ENCODE data around the gene XDH.

Gene XDH

GRCh38 chr2:31366733-31367132, 47.8 kb downstream of the XDH start:
- FAIRE-seq (no peak), DNase-seq (ENCODE audit: insufficient read length, low spot score) (no peak)
- no peak for TF ChIP-seq POLR2A (IDR thresholded peaks at IDR 0.05; ENCODE audit: low read depth, low read length)

GRCh38 chr2:31365834-31366505, 48.6 kb downstream of the XDH start:
- FAIRE-seq (no peak), DNase-seq (ENCODE audit: insufficient read length, low spot score) (no peak)
- TF ChIP-seq POLR2A (IDR thresholded peaks at IDR 0.05; ENCODE audit: low read depth, low read length), result no peak

- TF ChIP-seq POLR2A (IDR thresholded peaks at IDR 0.05; ENCODE audit: low read depth, low read length), result no peak
- DNase-seq (ENCODE audit: insufficient read length, low spot score), result no peak
- FAIRE-seq, result no peak
These were observed 49.2 kb downstream of the XDH start for GRCh38 chr2:31365348-31365747.

DNA sequence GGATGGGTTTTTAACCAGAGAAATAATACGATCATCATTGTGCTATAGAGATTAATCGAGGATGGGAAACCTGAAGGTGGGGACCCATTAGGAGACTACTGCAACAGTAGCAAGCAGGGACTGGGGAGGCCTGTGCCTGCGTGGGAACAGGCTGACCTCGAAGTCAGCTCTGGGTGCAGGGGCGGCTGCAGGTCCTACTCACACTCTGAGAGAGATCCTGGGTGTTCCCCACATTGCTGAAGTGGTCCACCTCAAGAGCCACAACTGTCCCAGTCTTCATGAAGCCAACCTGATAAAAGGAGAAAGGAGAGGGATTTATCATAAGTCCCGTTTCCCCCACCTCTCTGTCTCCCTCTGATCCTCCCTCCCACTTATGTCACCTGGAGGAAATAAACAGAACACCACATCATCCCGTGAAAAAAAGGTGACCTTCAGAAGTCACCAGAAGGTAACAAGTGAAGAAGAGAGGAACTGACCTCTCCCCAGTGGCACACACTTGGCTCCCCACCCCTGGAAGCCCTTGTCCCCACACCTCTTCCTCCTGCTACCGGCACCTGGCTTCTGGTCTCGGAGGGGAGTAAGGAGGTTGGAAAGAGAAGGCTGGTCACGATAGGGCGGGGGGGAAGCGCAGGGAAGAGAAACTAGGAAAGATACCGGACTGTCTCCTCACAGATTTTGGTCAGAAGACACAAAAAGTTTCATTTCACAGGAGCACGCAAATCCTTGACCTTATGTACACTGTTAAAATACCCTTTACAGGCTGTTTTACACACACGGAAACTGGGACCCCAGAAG, 50.4 kb downstream of the XDH start:
- no peak for TF ChIP-seq POLR2A (IDR thresholded peaks at IDR 0.05; ENCODE audit: low read depth, low read length)
- DNase-seq (ENCODE audit: insufficient read length, low spot score) (no peak), FAIRE-seq (no peak)

DNA sequence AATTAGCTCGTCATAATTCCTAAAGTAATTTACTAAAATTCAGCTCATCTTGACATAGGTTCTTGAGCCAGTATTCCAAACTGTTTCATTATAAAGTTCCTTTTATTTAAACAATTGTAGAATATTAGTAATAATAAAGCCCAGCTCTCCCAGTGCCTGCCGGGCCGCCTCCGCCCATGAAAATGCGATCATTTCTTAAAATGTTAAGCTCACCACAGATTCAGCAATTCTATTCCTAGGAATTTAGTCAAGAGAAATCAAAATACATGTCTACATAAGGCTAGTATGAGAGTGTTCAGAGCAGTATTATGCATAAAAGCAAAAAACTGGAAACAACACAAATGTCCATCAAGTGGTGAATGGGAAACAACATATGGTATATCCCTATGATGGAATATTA, 52.0 kb downstream of the XDH start:
- no peak for TF ChIP-seq POLR2A (IDR thresholded peaks at IDR 0.05; ENCODE audit: low read depth, low read length)
- no peak for FAIRE-seq
- no peak for DNase-seq (ENCODE audit: insufficient read length, low spot score)

- DNase-seq (ENCODE audit: insufficient read length, low spot score) (no peak), FAIRE-seq (no peak)
- TF ChIP-seq POLR2A (IDR thresholded peaks at IDR 0.05; ENCODE audit: low read depth, low read length), result no peak
These were observed 55.3 kb downstream of the XDH start for GRCh38 chr2:31359229-31359628.

DNA sequence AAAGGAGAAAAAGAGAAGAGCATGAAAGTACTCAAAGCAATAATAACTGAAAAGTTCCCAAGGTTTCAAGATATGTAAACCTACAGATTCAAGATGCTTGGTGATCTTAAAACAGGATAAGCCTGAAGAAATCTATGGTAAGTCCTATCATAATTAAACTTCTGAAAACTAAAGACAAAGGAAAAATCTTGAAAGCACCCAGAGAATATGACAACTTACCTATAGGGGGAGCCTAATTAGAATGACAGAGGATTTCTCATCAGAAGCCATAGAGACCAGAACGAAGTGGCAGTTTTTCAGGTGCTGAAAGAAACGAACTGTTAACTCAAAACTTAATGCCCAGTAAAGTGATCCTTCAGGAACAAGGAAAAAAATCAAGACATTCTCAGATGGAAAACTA, 59.7 kb downstream of the XDH start:
- no peak for TF ChIP-seq POLR2A (IDR thresholded peaks at IDR 0.05; ENCODE audit: low read depth, low read length)
- FAIRE-seq (peak; percentile 77), DNase-seq (ENCODE audit: insufficient read length, low spot score) (no peak)

DNA sequence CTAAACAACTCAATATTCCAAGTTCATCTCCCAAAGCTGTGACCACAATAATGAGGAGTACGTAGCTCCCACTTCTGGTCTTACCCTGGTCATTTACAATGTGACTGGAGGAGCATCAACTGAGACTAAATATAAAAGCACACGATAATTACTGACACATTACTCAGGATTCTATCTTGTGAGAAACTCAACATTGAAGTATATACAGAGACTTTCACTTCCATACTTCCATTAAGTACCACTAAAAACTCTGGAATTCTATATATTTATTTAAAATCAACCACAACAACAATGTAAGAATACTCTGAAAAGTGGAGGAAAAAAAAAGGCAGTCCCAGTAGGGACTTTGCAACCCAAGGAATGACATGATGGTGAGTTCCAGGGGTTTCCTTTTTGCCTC, 61.4 kb downstream of the XDH start:
- FAIRE-seq, result no peak
- no peak for TF ChIP-seq POLR2A (IDR thresholded peaks at IDR 0.05; ENCODE audit: low read depth, low read length)
- no peak for DNase-seq (ENCODE audit: insufficient read length, low spot score)

GRCh38 chr2:31349684-31350083, 64.9 kb downstream of the XDH start:
- TF ChIP-seq POLR2A (IDR thresholded peaks at IDR 0.05; ENCODE audit: low read depth, low read length), result no peak
- FAIRE-seq, result no peak
- no peak for DNase-seq (ENCODE audit: insufficient read length, low spot score)

DNA sequence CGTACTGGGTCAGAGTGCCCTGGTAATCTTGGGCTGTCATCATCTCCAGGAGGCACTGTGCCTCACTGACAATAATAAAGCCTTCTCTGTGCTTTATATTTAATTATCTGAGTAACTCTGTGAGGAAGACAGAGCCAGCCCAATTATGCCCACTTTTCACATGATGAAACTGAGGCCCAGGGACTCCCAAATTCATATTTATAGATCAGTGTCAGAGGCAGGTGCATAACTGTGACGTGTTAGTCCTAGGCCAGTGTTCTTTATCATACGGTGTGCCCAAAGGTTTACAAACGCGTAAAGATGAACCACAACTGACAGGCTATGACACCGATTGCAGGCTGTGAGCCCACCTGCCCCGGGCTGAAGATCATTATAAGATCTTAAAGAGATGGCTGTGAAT, 65.4 kb downstream of the XDH start:
- FAIRE-seq (no peak), DNase-seq (ENCODE audit: insufficient read length, low spot score) (no peak)
- TF ChIP-seq POLR2A (IDR thresholded peaks at IDR 0.05; ENCODE audit: low read depth, low read length), result no peak

DNA sequence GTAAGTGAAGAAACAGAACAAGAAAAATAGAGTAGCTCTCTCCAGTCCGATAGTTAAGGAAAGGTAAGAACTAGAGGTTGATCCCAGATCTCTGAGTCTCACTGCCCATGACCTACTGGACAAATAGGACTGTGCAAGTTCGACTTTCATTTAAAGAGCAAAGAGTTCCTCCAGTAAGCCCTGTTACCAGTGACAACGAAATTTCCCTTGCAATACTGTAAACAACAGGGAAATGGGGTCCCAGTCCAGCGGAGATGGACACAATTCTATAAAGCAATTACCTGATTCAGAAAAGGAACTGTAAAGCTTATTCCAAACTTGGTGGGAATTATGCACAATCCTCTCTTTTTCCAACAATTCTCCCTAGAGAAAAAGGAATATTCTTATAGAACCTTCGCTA, 65.9 kb downstream of the XDH start:
- no peak for TF ChIP-seq POLR2A (IDR thresholded peaks at IDR 0.05; ENCODE audit: low read depth, low read length)
- no peak for DNase-seq (ENCODE audit: insufficient read length, low spot score)
- no peak for FAIRE-seq

GRCh38 chr2:31347750-31348149, 66.8 kb downstream of the XDH start:
- no peak for TF ChIP-seq POLR2A (IDR thresholded peaks at IDR 0.05; ENCODE audit: low read depth, low read length)
- FAIRE-seq (no peak), DNase-seq (ENCODE audit: insufficient read length, low spot score) (no peak)

- no peak for TF ChIP-seq POLR2A (IDR thresholded peaks at IDR 0.05; ENCODE audit: low read depth, low read length)
These were observed 67.2 kb downstream of the XDH start for GRCh38 chr2:31347319-31347718.

DNA sequence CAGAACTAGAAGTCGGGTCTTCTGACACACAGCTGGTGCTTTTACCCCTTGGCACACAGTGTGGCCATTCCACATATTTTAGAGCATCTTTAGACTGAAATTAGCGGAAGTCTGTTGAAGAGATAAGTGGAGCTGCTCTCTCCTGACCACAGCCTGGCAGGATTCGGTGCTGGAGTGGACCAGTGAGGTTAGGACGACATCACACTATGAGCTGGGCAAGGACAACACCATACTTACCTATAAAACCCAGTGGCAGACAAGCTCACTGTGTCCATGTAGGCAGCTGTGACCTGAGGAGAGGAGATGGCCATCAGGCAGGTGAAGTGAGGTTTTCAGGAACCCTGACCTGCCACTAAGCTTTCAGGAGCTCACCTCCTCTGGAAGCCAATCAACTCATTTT, 70.1 kb downstream of the XDH start:
- FAIRE-seq (no peak), DNase-seq (ENCODE audit: insufficient read length, low spot score) (no peak)
- TF ChIP-seq POLR2A (IDR thresholded peaks at IDR 0.05; ENCODE audit: low read depth, low read length), result no peak

More at GRCh38 chr2:31347319-31347718, 67.2 kb downstream of the XDH start:
- FAIRE-seq, result no peak
- DNase-seq (ENCODE audit: insufficient read length, low spot score), result no peak

DNA sequence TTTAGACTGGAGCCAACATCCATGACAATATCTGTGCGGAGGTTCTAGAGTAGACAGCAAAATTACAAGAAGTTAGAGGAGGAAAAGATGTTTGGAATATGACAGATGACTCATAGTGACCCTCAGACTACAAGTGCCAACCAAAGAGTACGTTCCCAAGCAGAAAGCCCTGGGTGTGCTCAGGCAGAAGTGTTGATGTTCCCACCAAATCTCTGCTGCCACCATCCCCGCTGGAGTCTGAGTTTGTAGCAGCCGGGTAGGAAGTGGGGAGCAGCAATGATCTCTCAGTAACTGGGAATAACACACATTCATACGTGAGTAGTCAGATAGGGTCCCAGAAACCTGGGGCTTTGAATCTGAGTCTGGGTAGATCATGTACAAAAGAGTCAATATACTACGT, 73.2 kb downstream of the XDH start:
- TF ChIP-seq POLR2A (IDR thresholded peaks at IDR 0.05; ENCODE audit: low read depth, low read length), result no peak
- no peak for FAIRE-seq

More for the DNA sequence above, 73.2 kb downstream of the XDH start:
- no peak for DNase-seq (ENCODE audit: insufficient read length, low spot score)
